Fibroblast of peridontal ligament (primary cell): ENCODE data around the gene KCNK7.

Experiments used
- DNase-seq: peaks from one replicate; pipeline ENCODE4 v3.0.0-alpha.2; 2010; ENCODE audit errors: extremely low read depth

Gene KCNK7

GRCh38 chr11:65557280-65558001, 38.2 kb downstream of the KCNK7 start:
- no peak for DNase-seq

DNA sequence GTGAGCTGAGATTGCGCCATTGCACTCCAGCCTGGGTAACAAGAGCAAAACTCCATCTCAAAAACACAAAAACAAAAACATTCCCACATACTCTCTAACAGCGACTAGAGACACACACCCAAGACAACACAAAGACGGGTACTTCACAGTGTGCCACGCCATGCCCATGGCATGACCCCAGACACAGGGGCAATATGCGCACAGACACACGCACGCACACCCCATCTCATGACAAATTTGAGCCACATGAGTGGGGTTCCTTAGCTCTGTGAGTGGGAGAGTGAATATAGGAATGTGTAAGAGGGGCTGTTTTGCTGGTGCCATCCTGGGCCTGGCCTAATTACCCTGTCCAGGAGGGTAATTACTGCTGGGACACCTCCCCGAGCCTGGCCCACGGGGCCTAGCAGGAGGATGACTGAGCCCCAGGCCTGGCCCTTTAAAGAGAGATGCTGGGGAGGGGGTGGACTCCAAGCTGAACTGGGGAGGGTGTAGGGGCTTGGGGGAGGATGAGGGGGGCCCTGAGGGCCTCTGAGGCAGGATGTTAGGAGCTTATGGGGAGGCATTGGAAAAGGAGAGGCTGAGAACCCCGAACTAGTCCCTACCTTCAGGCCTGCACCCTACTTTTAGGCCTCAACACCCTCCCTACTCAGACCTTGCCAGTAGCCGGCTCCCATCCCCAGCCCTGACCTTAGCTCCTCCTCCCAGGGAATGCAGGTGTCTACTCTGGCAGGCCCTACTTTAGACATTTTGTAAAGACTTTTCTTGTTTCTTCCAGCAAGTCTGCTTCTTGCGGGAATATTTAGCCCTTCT, 38.9 kb downstream of the KCNK7 start:
- no peak for DNase-seq

GRCh38 chr11:65555693-65556231, 39.8 kb downstream of the KCNK7 start:
- peak; percentile 75 for DNase-seq

GRCh38 chr11:65554842-65555430, 40.7 kb downstream of the KCNK7 start:
- no peak for DNase-seq

DNA sequence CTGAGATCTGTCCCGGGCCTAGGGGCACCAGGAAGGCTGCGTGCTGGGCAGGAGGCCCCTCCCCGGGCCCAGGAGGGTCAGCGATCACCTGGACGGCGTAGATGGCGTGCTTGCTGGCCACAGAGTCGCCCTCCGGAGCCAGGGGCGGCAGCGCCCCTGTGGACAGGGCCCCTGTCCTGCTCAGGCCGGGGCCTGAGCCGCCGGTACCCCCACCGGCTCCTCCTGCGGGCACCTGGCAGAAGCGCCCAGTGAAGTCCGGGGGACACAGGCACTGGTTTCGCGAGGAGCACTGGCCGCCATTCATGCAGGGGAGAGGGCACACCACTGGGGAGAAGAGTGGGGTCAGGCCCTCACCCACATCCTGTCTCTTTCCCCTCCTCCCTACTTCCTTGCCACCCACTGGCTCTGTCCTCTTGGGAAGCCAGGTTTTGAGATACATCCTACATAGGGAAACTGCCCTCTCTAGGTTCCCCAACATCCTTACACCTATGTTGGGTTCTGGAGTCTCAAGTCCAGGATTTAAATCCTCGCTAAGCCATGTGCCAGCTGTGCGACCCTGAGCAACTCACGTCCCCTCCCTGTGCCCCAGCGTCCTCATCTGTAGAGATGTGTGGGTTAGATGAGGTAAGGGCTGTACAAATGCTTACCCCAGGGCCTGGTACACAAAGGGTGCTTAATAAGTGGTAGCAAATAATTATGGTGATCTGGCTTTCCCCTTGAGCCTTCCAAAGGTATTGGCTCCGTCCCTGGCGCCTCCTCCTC, 41.4 kb downstream of the KCNK7 start:
- no peak for DNase-seq

DNA sequence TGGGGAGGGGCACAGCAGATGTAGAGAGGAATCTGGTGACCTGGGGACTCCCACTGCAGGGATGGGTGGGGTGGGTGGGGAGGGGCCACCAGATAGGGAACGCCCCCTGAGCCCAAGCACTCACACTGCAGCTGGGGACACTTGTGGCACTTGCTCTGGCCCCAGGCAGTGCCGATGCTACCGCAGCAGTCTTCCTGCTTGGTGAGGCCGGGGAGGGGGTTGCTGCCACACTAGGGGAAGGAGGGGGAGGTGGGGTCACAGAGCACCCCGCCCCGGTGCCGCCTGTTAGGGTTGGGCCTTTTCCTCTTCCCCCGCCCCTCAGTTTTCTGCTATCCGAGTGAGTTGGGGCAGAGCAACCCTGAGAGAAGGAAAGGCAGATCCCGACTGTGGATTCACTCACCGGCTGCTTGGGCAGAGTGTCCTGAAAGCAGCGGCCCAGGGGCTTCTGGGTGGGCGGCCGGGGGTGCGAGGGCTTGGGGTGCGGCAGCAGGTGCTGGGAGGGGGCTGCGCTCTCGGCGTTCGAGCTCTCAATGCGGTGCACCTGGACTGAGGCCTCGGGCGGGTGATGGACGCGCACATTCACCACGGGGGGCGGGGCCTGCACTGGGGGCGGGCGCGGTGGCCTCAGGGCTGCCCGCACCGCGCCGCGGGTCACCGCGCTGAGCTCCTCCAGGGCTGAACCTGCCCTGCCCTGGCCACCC, 42.1 kb downstream of the KCNK7 start:
- no peak for DNase-seq

GRCh38 chr11:65552388-65552951, 43.1 kb downstream of the KCNK7 start:
- DNase-seq = no peak

DNA sequence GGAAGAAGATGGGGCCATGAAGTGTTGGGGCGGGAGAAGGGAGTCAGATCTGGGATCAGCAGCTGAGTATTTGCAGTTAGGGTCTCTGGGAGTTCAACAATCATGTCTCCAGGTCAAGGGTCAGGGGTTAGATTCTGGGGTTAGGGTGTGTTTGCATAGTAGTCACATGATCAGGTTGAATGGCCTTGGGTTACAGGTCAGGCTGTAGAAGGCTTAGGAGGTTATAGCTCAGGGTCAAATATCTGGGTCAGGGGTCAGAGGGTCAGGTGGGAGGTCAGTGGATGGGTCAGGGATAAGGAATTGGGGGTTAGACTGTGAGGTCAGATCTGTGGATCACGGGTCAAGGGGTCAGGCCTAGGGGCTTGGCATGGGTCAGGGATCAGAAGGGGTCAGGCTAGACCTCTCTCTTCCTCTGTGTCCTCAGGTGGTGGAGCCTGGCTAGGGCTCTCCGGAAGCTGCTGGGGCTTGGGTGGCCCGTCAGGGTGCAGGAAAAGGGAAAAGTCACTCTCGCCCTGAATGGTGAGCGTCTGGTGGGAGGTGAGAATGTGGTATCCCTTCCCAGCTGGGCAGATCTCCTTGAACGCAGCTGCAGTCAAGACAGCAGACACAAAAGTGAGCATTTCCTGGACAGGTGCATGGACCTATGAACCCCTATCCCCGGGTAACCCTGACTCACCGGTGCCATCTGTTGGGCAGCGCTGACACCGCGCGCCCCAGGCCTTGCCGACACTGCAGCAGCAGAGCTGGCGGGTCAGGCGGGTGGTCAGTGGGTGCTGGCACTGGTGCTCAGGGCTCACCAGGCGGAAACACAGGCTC, 43.8 kb downstream of the KCNK7 start:
- no peak for DNase-seq

GRCh38 chr11:65549096-65549495, 46.5 kb downstream of the KCNK7 start:
- no peak for DNase-seq

DNA sequence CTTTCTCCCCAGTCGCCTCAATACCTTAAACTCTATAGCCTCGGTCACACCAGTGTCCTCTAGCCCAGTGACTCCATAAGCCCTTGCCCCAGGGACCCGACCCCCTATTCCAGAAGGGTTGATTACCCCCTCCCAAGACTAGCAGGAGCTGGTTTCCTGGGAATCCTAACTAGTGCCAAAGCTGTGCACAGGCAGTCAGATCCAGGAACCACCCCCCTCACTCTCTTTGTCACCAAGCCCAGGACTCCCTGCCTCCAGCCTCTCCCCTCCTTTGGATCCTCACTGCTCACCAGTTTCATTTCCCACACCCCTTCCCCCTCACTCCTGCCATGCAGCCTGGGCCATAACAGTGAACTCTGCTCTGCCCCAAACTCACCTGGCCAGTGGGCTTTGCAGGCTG, 47.2 kb downstream of the KCNK7 start:
- no peak for DNase-seq

GRCh38 chr11:65547446-65548125, 48.0 kb downstream of the KCNK7 start:
- DNase-seq = no peak

DNA sequence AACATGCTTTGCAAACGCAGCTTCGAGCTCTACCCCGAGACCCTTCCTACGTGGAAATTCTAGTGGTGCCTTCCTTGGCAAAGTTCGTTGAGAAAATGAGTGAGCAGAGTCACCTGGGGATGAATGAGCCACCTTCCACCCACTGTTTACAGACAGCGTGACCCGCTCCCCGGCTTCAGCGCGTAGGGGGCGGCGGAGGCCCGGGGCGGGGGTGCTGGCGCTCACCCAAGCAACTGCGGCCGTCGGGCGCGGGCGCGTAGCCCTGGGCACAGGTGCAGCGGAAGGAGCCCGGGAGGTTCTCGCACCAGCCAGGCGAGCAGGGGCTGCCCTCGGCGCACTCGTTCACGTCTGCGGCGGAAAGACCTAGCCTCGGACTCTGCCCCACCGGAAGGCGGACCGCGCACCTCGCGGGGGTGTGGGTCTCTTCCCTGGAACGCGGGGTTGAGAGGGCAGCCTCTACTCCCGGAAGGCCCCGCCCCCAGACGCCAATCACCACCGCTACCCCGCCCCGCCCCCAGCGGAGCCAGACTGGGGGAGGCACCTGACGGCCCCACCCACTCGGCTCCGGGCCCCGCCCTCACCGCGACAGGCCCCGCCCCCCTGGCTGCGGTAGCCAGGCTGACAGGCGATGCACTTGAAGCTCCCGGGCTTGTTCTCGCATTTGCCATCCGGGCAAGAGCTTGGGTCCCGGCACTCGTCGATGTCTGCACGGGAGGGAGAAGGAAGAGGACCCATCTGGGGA, 49.2 kb downstream of the KCNK7 start:
- DNase-seq = no peak

GRCh38 chr11:65545853-65546216, 49.8 kb downstream of the KCNK7 start:
- no peak for DNase-seq
